Right cardiac atrium (tissue), 5 donors: ENCODE results near the gene ZRANB1. TPM values are rescaled to one million over a fixed set of nuclear protein-coding genes. Genes with fewer than 3 reads are reported as not detected.

Experiments used
- ATAC-seq, 2 donors: fragments of 200-7000 bp; cut with Tn5 transposase; one replicate each; pipeline versions ENCODE4 v1.8.0 to v1.9.1; 2020; ENCODE audit warnings: moderate library complexity in 2 of 2, mild to moderate bottlenecking in 1 of 2
- DNase-seq, 3 donors: peaks; one replicate each; pipeline ENCODE4 v3.0.0-alpha.2; 2020
- H3K27ac ChIP-seq: one replicate; pipeline ENCODE4 v1.5.1; 2013; ENCODE audit warnings: mild to moderate bottlenecking, low read length, control low read depth, moderate library complexity
- H3K27me3 ChIP-seq: one replicate; pipeline ENCODE4 v1.6.1; 2013; ENCODE audit not compliant: control insufficient read depth, insufficient read depth
- H3K4me1 ChIP-seq: one replicate; pipeline ENCODE4 v1.6.1; 2013; ENCODE audit warnings: low read length; ENCODE audit not compliant: control insufficient read depth, insufficient read depth
- H3K4me3 ChIP-seq: one replicate; pipeline ENCODE4 v1.5.1; 2013; ENCODE audit warnings: low read length, control low read depth
- H3K9me3 ChIP-seq: one replicate; pipeline ENCODE4 v1.6.1; 2013; ENCODE audit warnings: low read length; ENCODE audit not compliant: control insufficient read depth
- WGBS: extraction: QIAGEN DNeasy Blood & Tissue Kit; methylation state at CpG from one replicate; pipeline ENCODE4 v1.1.7; 2013; 5-methylcytosine and 5-hydroxymethylcytosine counted together
- intact Hi-C, 4 donors: fragments of 100-400 bp; cut with DNase I; formaldehyde crosslinking; loops; one replicate each; pipeline versions ENCODE4 v1.11.0 to v1.14.0; 2022 to 2023
- polyA plus RNA-seq: library from polyadenylated mRNA; stranded (reverse); fragments of 200-250 nt; gene quantifications from one replicate; pipeline ENCODE4 v1.2.3, GENCODE V29; 2013
- total RNA-seq, 4 donors: library from RNA; stranded (reverse); fragmentation: NEBNext Ultra II Directional; extraction: Animal tissue kit (Norgen Biotek cat#: 25700); gene quantifications; one replicate each; pipeline ENCODE4 v1.2.1, GENCODE V29; 2021
- donor health status: healthy with polysubstance abuse.
- donor health status: DM: no; HTN: yes; CAD: no.
- donor health status: DM: no; HTN: no; CAD: no.
- donor health status: DM: no; HTN: yes; CAD: no; lungs with severe emphysema.
- donor health status: DM: yes; HTN: yes; CAD: no.

Gene ZRANB1
- total and polyA plus RNA-seq, 5 donors: 14.4 to 32.2 (median 27.7) TPM

DNA sequence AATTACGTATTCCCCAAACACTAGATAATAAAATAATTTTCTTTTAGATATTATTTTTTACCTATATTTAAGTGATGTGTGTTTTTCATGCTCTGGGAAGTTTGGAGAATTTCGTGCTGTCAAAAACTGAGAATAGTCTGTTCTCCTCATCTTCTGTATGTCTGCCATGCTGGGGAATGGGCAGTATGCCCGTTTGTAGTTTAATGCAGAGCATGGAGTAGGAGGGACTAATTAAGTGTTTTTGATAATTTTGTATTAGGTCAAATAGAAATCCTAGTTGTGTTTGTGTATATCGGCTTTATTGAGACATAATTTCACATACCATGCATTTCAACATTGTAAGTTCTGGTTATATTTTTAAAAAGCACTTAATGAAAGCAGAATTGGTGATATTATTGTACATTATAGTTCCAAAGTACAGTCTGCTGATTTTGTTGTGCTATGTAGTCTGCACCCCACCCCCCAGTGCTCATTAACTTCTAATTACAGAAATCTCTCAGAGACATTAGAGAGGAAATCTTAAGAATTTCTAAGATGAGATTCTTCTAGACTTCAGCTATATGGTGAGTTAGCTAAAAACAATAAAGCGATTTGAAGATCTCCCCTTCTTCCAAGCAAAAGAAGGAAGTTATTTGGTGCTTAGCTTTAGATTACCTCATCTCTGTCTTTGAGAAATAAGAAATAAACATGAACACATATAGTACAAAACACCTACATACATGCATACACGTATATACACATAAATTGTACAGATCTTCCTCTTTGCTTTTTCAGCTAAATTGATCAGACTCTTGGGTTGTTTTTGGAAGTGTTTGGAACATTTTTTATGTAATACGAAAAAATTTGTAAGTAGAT lies 22.2 kb downstream of the ZRANB1 start:
- WGBS: 73% methylated on average over 7 of the region's 7 CpGs
- intact Hi-C loops: loop anchor here in 1 of 4 donors (5.0 kb wide), 1 partner anchor 42 kb away; no protein-coding TSS in a partner anchor
- Histone ChIP-seq H3K27me3 (no peaks in the 10 kb centered on the region), H3K27ac (no peak overlapping the region), H3K9me3 (no peaks in the 10 kb centered on the region), H3K4me1 (peaks cover 13% of the 10 kb centered on the region), H3K4me3 (no peak overlapping the region)
- ATAC-seq (no peak), DNase-seq (no peak)

GRCh38 chr10:124966008-124966407 lies 24.1 kb downstream of the ZRANB1 start:
- intact Hi-C loops: no loop called here
- no peaks in the 10 kb centered on the region for H3K27me3 ChIP-seq
- no peak overlapping the region for H3K4me3 ChIP-seq
- peaks cover 11% of the 10 kb centered on the region for H3K4me1 ChIP-seq
- DNase-seq (no peak), ATAC-seq (no peak)
- H3K27ac ChIP-seq: no peak overlapping the region
- WGBS: 72% methylated on average over 5 of the region's 5 CpGs
- H3K9me3 ChIP-seq: no peaks in the 10 kb centered on the region

- DNase-seq: no peak
- peak in 1 of 2 donors; percentile 22 for ATAC-seq
- intact Hi-C loops: no loop called here
- Histone ChIP-seq H3K9me3 (no peaks in the 10 kb centered on the region), H3K27ac (no peak overlapping the region), H3K27me3 (no peaks in the 10 kb centered on the region), H3K4me1 (peaks cover 10% of the 10 kb centered on the region), H3K4me3 (no peak overlapping the region)
- WGBS: 75% methylated on average over 2 of the region's 2 CpGs
Measured at GRCh38 chr10:124967255-124967654, 25.3 kb downstream of the ZRANB1 start.

GRCh38 chr10:124971276-124971675 lies 29.4 kb downstream of the ZRANB1 start:
- DNase-seq: no peak
- Histone ChIP-seq H3K4me3 (no peak overlapping the region), H3K4me1 (peaks cover 10% of the 10 kb centered on the region), H3K27me3 (no peaks in the 10 kb centered on the region), H3K9me3 (no peaks in the 10 kb centered on the region), H3K27ac (peak overlapping the region; percentile 64)
- ATAC-seq: peak in 1 of 2 donors; percentile 51
- WGBS: 11% methylated on average over 2 of the region's 2 CpGs
- intact Hi-C loops: loop anchor here in 1 of 4 donors (10.0 kb wide), 1 partner anchor 56 kb away; no protein-coding TSS in a partner anchor

DNA sequence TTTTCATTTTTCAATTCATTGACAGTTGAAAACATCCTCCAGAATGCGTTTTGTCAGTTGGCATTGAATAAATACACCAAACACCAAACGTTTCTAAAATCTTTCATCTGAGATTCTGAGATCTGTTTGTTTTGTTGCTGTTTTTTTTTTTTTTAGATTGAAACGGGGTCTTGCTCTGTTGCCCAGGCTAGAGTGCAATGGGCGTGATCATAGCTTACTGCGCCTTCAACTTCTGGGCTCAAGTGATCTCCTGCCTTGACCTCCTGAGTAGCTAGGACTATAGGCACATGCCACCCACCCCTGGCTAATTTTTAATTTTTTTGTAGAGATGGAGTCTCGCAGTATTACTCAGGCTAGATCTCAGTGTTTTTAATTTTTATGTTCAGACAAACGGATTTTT lies 30.7 kb downstream of the ZRANB1 start:
- peaks cover 10% of the 10 kb centered on the region for H3K4me1 ChIP-seq
- ATAC-seq: no peak
- intact Hi-C loops: loop anchor here in 1 of 4 donors (10.0 kb wide), 1 partner anchor 58 kb away; no protein-coding TSS in a partner anchor
- H3K4me3 ChIP-seq: no peak overlapping the region
- no peak overlapping the region for H3K27ac ChIP-seq
- 86% methylated on average over 7 of the region's 7 CpGs for WGBS
- H3K27me3 ChIP-seq: no peaks in the 10 kb centered on the region
- DNase-seq: no peak
- H3K9me3 ChIP-seq: no peaks in the 10 kb centered on the region

GRCh38 chr10:124974131-124974530 lies 32.2 kb downstream of the ZRANB1 start:
- intact Hi-C loops: loop anchor here in 1 of 4 donors (10.0 kb wide), 1 partner anchor 59 kb away; no protein-coding TSS in a partner anchor

DNA sequence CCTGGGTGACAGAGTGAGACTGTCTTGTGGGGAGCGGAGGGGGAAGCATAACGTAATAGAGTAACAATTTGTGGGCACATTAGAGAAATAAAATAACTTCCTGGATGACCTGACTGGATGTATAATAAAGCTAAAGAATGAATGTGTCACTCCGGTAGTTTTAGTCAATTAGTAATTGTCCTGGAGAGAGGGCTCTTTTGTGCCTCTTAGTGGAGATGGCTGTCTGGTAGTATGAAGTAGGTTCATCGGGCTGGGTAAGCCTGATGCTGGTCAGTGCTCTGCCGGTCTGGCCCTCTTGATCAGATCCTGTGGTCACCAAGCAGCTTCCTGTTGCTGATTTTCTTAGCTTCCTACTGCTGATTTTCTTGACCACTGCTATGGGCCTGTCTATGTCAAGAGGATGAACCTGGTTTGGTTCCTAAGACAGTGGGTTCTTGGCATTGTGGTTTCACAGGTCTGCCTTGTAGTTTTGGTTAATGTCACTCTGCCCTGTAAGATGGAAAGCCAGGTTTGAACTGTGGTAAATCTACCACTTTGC lies 34.1 kb downstream of the ZRANB1 start:
- intact Hi-C loops: loop anchor here in 1 of 4 donors (10.0 kb wide), 1 partner anchor 61 kb away; no protein-coding TSS in a partner anchor
- peak in 1 of 2 donors; percentile 42 for ATAC-seq
- WGBS: 78% methylated on average over 5 of the region's 5 CpGs
- no peak for DNase-seq
- Histone ChIP-seq H3K4me1 (peaks cover 2% of the 10 kb centered on the region), H3K4me3 (no peak overlapping the region), H3K9me3 (no peaks in the 10 kb centered on the region), H3K27me3 (no peaks in the 10 kb centered on the region), H3K27ac (no peak overlapping the region)

More at GRCh38 chr10:124974131-124974530, 32.2 kb downstream of the ZRANB1 start:
- no peak for DNase-seq
- no peak overlapping the region for H3K4me3 ChIP-seq
- H3K4me1 ChIP-seq: peaks cover 7% of the 10 kb centered on the region
- WGBS: 83% methylated on average over 5 of the region's 5 CpGs
- H3K27me3 ChIP-seq: no peaks in the 10 kb centered on the region
- no peak overlapping the region for H3K27ac ChIP-seq
- no peaks in the 10 kb centered on the region for H3K9me3 ChIP-seq
- ATAC-seq: no peak

DNA sequence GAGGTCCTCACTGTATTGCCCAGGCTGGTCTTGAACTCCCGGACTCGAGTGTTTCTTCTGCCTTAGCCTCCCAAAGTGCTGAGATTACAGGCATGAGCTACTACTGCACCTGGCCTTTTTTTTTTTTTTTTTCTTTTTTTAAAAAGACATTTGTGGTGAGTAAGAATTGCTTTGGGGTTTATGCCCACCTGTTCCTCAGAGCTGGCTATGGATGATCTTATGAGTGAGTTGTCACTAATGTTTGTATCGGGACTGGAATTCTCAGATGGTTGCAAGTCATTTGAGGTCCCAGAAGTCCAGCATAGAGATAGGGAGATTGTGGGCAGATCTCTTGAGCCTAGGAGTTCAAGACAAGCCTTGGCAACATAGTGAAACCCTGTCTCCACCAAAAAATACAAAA lies 35.2 kb downstream of the ZRANB1 start:
- H3K27ac ChIP-seq: no peak overlapping the region
- WGBS: 82% methylated on average over 3 of the region's 3 CpGs
- no peak overlapping the region for H3K4me3 ChIP-seq
- H3K9me3 ChIP-seq: no peaks in the 10 kb centered on the region
- DNase-seq (no peak), ATAC-seq (no peak)
- intact Hi-C loops: loop anchor here in 1 of 4 donors (10.0 kb wide), 1 partner anchor 62 kb away; no protein-coding TSS in a partner anchor
- peaks cover 2% of the 10 kb centered on the region for H3K4me1 ChIP-seq
- H3K27me3 ChIP-seq: no peaks in the 10 kb centered on the region

DNA sequence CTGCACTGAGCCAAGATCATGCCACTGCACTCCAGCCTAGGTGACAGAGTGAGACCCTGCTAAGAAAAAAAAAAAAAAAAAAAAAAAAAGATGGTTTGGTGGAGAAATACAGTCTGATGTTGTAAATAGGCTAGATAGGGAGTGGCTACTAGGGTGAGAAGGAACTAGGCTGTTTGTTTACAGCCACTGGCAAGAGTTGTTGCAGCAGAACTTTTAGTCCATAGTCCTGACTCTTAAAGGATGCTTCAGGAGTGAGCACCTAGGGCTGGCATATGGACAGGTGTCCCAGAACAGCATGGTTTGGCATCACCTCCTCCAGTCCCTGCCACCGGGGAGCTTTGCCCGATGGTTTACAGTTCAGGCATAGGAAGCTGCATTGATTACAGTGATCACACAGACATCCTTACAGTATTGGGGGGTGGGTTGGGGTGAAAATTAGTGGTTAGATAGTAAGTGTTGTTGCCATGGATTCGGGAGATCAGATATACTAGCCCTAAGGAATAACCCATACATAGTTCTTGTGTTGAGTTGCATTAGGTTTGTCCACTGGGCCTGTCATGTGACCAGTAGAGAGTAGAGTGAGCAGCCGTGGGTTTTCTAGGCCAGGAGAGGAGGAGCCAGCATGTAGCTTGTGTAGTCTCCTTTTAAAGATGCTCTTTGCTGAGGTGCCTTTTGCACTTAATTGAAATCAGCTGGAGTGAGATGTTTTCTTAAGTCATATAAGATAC lies 35.9 kb downstream of the ZRANB1 start:
- no peaks in the 10 kb centered on the region for H3K9me3 ChIP-seq
- no peak overlapping the region for H3K4me3 ChIP-seq
- whole genome bisulfite sequencing: 72% methylated on average over 4 of the region's 4 CpGs
- H3K27ac ChIP-seq: no peak overlapping the region
- peaks cover 2% of the 10 kb centered on the region for H3K4me1 ChIP-seq
- intact Hi-C loops: loop anchor here in 1 of 4 donors (10.0 kb wide), 1 partner anchor 63 kb away; no protein-coding TSS in a partner anchor
- DNase-seq: peak in 1 of 3 donors; percentile 59
- no peaks in the 10 kb centered on the region for H3K27me3 ChIP-seq
- ATAC-seq: peak; percentile 62 to 73

DNA sequence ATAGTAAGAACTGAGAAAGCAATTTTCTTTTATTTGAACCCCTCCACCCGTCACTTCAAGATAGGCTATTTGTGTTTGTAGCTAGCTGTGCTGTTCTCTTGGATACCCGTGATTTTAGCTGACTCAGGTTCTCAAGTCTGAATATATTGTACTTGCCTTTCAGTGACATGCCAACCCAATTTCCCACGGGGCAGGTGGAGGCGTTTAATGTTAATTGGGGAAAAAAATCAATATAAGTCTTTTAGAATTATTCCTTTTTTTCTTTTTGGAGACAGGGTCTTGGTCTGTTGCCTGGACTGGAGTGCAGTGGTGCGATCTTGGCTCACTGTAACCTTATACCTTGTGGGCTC lies 36.4 kb downstream of the ZRANB1 start:
- Histone ChIP-seq H3K27me3 (no peaks in the 10 kb centered on the region), H3K4me3 (no peak overlapping the region), H3K4me1 (peaks cover 2% of the 10 kb centered on the region), H3K9me3 (no peaks in the 10 kb centered on the region), H3K27ac (no peak overlapping the region)
- ATAC-seq (peak in 1 of 2 donors; percentile 19), DNase-seq (no peak)
- WGBS: 68% methylated on average over 5 of the region's 5 CpGs
- intact Hi-C loops: loop anchor here in 1 of 4 donors (10.0 kb wide), 1 partner anchor 64 kb away; no protein-coding TSS in a partner anchor
